HUDEP-2 (cell line): ENCODE data around the gene VDAC1.
"Not testable (repeated sequence)": the region's sequence is repeated elsewhere in the genome, so short reads cannot be mapped to it uniquely, and the experiment has no call there.

Experiments used
- DNase-seq, 76 experiments: peaks; one replicate each; lab custom pipeline; 2025; ENCODE audit not compliant: unreplicated experiment in 76 of 76; lab: John Stamatoyannopoulos, UW

VDAC1 gene

GRCh38 chr5:134004626-134005416, at the start of gene VDAC1:
Gene VDAC1 (minus strand): TSS chr5:134004975. CDS start chr5:133993012, 11,963 bp downstream.
- peak in 57 of 76 experiments; percentile 15 to 71 (median 45) for DNase-seq

GRCh38 chr5:134053840-134054338, 49.1 kb upstream of the VDAC1 start:
- no peak for DNase-seq

- DNase-seq = no peak
These were observed 48.6 kb upstream of the VDAC1 start for GRCh38 chr5:134053314-134053839.

GRCh38 chr5:134051305-134051704, 46.5 kb upstream of the VDAC1 start:
- DNase-seq = no peak

GRCh38 chr5:134048864-134049263, 44.1 kb upstream of the VDAC1 start:
- DNase-seq = no peak

- no peak for DNase-seq
These were observed 42.9 kb upstream of the VDAC1 start for GRCh38 chr5:134047687-134048056.

- no peak for DNase-seq
These were observed 42.3 kb upstream of the VDAC1 start for GRCh38 chr5:134046801-134047686.

GRCh38 chr5:134046330-134046729, 41.6 kb upstream of the VDAC1 start:
- no peak for DNase-seq

GRCh38 chr5:134043793-134044792, 39.3 kb upstream of the VDAC1 start:
- no peak for DNase-seq

- no peak for DNase-seq
These were observed 37.0 kb upstream of the VDAC1 start for GRCh38 chr5:134041570-134042411.

GRCh38 chr5:134038138-134038537, 33.4 kb upstream of the VDAC1 start:
- DNase-seq = no peak

GRCh38 chr5:134037160-134037559, 32.4 kb upstream of the VDAC1 start:
- DNase-seq = no peak

GRCh38 chr5:134034326-134034725, 29.6 kb upstream of the VDAC1 start:
- no peak for DNase-seq

- DNase-seq = not testable (repeated sequence)
These were observed 25.7 kb upstream of the VDAC1 start for GRCh38 chr5:134030303-134030964.

- no peak for DNase-seq
These were observed 24.4 kb upstream of the VDAC1 start for GRCh38 chr5:134029156-134029555.

GRCh38 chr5:134028496-134028895, 23.7 kb upstream of the VDAC1 start:
- no peak for DNase-seq

- DNase-seq = no peak
These were observed 22.5 kb upstream of the VDAC1 start for GRCh38 chr5:134027288-134027615.

- DNase-seq = peak in 36 of 76 experiments; percentile 3 to 48 (median 20)
These were observed 21.9 kb upstream of the VDAC1 start for GRCh38 chr5:134026521-134027287.
